OCI-LY3 (cell line): ENCODE results near the gene OR11H7.
"Not testable (repeated sequence)": the region's sequence is repeated elsewhere in the genome, so short reads cannot be mapped to it uniquely, and the experiment has no call there.

ENCODE experiments used
- H2AFZ ChIP-seq: fragments of 200-600, 300-600 bp; shearing (Covaris generic); 2 replicates; pipeline ENCODE4 v1.6.0; 2014; ENCODE audit warnings: antibody characterized with exemption, low read depth, low read length
- H3K27ac ChIP-seq: fragments of 200-600, 300-600 bp; sonication (generic); 2 replicates; pipeline ENCODE4 v1.5.1; 2014; ENCODE audit warnings: mild to moderate bottlenecking, low read length, moderate library complexity, mixed read lengths
- H3K27me3 ChIP-seq: fragments of 200-600, 300-600 bp; sonication (generic); 2 replicates; pipeline ENCODE4 v1.6.1; 2014; ENCODE audit warnings: low read depth, low read length, mixed read lengths
- H3K36me3 ChIP-seq: fragments of 200-600, 300-600 bp; sonication (generic); replicated peaks from 2 replicates; pipeline ENCODE3; 2014; ENCODE audit warnings: low read depth, low read length, mixed read lengths
- H3K4me1 ChIP-seq: fragments of 300-600, 200-600 bp; sonication (generic); 2 replicates; pipeline ENCODE4 v1.6.1; 2014; ENCODE audit warnings: low read length, mixed read lengths
- H3K4me2 ChIP-seq: fragments of 200-600, 300-600 bp; sonication (generic); 2 replicates; pipeline ENCODE4 v1.6.1; 2014; ENCODE audit warnings: low read length, mixed read lengths
- H3K4me3 ChIP-seq: fragments of 300-600, 200-600 bp; sonication (generic); 2 replicates; pipeline ENCODE4 v1.5.1; 2014; ENCODE audit warnings: antibody characterized with exemption, mild to moderate bottlenecking, low read length, moderate library complexity
- H3K79me2 ChIP-seq: fragments of 300-600, 200-600 bp; shearing (Covaris generic); 2 replicates; pipeline ENCODE4 v1.6.1; 2014; ENCODE audit warnings: mild to moderate bottlenecking, low read length, mixed read lengths
- H3K9ac ChIP-seq: fragments of 300-600, 200-600 bp; shearing (Covaris generic); 2 replicates; pipeline ENCODE4 v1.6.0; 2014; ENCODE audit warnings: mild to moderate bottlenecking, low read length, moderate library complexity
- H3K9me3 ChIP-seq: fragments of 200-600, 300-600 bp; shearing (Covaris generic); 2 replicates; pipeline ENCODE4 v1.6.1; 2014; ENCODE audit warnings: low read length, mixed read lengths; ENCODE audit not compliant: insufficient read depth
- H4K20me1 ChIP-seq: fragments of 200-600, 300-600 bp; sonication (generic); 2 replicates; pipeline ENCODE4 v1.6.1; 2016; ENCODE audit warnings: low read length, mixed read lengths; ENCODE audit not compliant: insufficient read depth
- EZH2phosphoT487 ChIP-seq: fragments of 200-600 bp; shearing (Covaris generic); IDR thresholded peaks from 2 replicates; pipeline ENCODE4 v1.6.1; 2018; ENCODE audit warnings: antibody characterized with exemption, mixed run types, low read depth
- TF ChIP-seq, protein P1 (sequence below): fragments of 200-600, 300-600 bp; sonication (generic); IDR thresholded peaks from 2 replicates; pipeline ENCODE4 v1.5.1; 2014; ENCODE audit warnings: antibody characterized with exemption, low read length, low read depth

OR11H7 gene

DNA sequence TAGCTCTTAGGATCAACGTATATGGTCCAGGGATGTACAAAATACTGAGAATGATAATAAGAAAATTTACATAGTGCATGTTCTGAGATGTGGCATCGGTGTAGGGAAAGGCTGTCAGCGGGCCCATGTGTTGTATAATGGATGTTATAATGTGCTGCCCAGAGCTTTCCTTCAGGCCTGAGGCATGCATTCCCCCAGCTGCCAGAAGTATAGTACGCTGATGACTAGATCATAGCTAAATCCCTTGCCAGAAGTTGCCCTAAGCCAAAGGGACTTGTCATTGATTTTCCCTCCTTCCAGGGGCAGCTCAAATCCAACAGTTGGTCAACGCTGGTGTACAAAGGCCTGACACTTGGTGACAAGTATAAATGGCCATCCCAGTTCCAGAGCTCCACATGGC is 44.6 kb upstream of the OR11H7 start:
- no peak overlapping the region for H3K4me2 ChIP-seq
- H3K36me3 ChIP-seq, result no peaks in the 10 kb centered on the region
- TF ChIP-seq EZH2phosphoT487, result no peak
- TF ChIP-seq, protein P1, sequence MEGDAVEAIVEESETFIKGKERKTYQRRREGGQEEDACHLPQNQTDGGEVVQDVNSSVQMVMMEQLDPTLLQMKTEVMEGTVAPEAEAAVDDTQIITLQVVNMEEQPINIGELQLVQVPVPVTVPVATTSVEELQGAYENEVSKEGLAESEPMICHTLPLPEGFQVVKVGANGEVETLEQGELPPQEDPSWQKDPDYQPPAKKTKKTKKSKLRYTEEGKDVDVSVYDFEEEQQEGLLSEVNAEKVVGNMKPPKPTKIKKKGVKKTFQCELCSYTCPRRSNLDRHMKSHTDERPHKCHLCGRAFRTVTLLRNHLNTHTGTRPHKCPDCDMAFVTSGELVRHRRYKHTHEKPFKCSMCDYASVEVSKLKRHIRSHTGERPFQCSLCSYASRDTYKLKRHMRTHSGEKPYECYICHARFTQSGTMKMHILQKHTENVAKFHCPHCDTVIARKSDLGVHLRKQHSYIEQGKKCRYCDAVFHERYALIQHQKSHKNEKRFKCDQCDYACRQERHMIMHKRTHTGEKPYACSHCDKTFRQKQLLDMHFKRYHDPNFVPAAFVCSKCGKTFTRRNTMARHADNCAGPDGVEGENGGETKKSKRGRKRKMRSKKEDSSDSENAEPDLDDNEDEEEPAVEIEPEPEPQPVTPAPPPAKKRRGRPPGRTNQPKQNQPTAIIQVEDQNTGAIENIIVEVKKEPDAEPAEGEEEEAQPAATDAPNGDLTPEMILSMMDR, result no peak
- H3K9ac ChIP-seq, result no peak overlapping the region
- H4K20me1 ChIP-seq, result no peaks in the 10 kb centered on the region
- no peaks in the 10 kb centered on the region for H3K27me3 ChIP-seq
- H3K4me3 ChIP-seq, result no peak overlapping the region
- H3K4me1 ChIP-seq, result peaks cover 28% of the 10 kb centered on the region
- no peak overlapping the region for H3K27ac ChIP-seq
- no peaks in the 10 kb centered on the region for H3K9me3 ChIP-seq
- no peak overlapping the region for H2AFZ ChIP-seq
- no peaks in the 10 kb centered on the region for H3K79me2 ChIP-seq

DNA sequence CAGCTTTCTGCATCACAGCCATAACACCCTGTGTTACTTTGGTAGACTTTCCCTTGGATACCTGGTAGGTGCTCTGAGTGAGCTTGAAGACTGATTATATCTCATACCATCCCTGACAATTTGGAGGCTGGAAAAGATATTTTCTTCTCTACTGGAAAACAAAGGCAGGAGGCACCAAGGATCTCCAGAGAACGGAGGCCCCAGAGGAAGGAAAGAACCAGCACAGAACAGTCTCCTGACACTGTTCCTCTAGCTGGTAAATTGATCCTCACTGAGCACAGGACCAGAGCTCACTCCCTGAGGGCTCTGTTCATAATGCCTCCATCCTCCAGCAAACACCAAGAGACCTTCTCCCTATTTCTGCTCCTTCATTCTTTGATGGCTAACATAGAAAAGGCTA is 38.2 kb upstream of the OR11H7 start, which contains the start of gene OR11G2:
Gene OR11G2 (plus strand): TSS at position 301 of the 400 bp plus-strand sequence. CDS start 6,542 bp downstream, outside the sequence.
- Histone ChIP-seq H3K4me3 (no peak within 1 kb of the TSS), H2AFZ (no peak within 1 kb of the TSS), H3K27me3 (peaks cover 16% of the 10 kb centered on the region), H3K4me2 (no peak within 1 kb of the TSS), H3K36me3 (no peaks in the 10 kb centered on the region), H3K9ac (no peak within 1 kb of the TSS), H3K9me3 (no peaks in the 10 kb centered on the region), H3K27ac (no peak within 1 kb of the TSS), H4K20me1 (no peaks in the 10 kb centered on the region), H3K4me1 (peaks cover 13% of the 10 kb centered on the region), H3K79me2 (no peaks in the 10 kb centered on the region)
- TF ChIP-seq EZH2phosphoT487, result no peak
- TF ChIP-seq, protein P1, result no peak

DNA sequence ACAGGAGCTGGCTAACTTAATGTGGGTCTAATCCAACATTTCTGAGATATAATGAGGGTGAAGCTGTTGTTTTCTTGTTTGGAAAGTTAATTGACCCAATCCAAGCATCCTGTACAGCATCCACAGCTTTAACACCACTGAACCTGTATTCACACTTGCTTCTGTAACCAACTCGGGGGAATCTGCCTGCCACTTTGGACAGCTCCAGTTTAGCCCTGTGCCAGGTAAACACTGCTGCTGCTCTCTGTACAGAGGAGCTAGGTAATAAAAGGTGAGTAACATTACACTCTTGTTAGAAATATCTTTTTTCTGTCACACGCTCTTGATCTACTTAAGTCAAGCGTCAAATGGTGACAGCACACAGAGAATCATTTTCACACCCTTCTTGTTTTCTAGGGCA is 37.4 kb upstream of the OR11H7 start:
- H3K27ac ChIP-seq, result no peak overlapping the region
- no peaks in the 10 kb centered on the region for H3K79me2 ChIP-seq
- H3K4me1 ChIP-seq, result peaks cover 5% of the 10 kb centered on the region
- H3K4me2 ChIP-seq, result no peak overlapping the region
- peaks cover 18% of the 10 kb centered on the region for H3K27me3 ChIP-seq
- H3K4me3 ChIP-seq, result no peak overlapping the region
- no peaks in the 10 kb centered on the region for H3K36me3 ChIP-seq
- no peaks in the 10 kb centered on the region for H4K20me1 ChIP-seq
- TF ChIP-seq, protein P1, result no peak
- no peak for TF ChIP-seq EZH2phosphoT487
- no peak overlapping the region for H2AFZ ChIP-seq
- H3K9me3 ChIP-seq, result no peaks in the 10 kb centered on the region
- H3K9ac ChIP-seq, result no peak overlapping the region

DNA sequence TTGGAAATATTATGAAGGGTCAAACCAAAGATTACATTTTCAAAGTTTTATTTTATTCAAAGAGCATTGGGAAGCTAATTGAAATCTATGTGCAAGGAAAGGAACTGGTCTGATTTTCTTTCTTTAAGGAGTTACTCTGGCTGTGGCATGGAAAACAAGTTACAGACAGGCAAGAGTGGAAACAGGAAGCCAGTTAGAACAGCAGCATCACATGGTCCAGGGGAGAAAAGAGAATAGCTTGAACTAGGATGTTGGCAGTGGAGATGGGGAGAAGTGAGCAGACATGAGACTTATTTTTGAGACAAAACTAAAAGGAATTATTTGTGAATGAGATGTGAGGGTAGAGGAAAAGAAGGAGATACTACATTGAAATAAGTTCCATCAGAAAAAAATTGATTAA is 34.7 kb upstream of the OR11H7 start:
- Histone ChIP-seq H3K4me2 (no peak overlapping the region), H3K9ac (no peak overlapping the region), H3K9me3 (no peaks in the 10 kb centered on the region), H3K27ac (no peak overlapping the region), H3K4me1 (no peaks in the 10 kb centered on the region), H3K79me2 (no peaks in the 10 kb centered on the region), H4K20me1 (no peaks in the 10 kb centered on the region), H2AFZ (no peak overlapping the region), H3K36me3 (no peaks in the 10 kb centered on the region), H3K4me3 (no peak overlapping the region), H3K27me3 (peaks cover 18% of the 10 kb centered on the region)
- TF ChIP-seq, protein P1, result no peak
- TF ChIP-seq EZH2phosphoT487, result no peak

DNA sequence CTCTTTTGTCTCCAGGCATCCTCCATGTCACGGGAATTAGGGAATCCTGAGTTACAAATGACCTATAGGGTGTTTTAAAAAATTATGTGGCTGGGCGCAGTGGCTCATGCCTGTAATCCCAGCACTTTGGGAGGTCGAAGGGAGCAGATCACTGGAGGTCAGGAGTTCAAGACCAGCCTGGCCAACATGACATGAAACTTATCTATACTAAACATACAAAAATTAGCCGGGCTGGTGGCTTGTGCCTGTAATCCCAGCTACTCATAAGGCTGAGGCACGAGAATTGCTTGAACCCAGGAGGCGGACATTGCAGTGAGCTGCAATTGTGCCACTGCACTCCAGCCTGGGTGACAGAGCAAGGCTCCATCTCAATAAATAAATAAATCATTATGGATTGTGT is 33.6 kb upstream of the OR11H7 start:
- not testable (repeated sequence) for H2AFZ ChIP-seq, H3K4me2 ChIP-seq, H3K4me1 ChIP-seq, H3K9me3 ChIP-seq, H3K4me3 ChIP-seq, H3K9ac ChIP-seq, H3K79me2 ChIP-seq, H3K36me3 ChIP-seq, H3K27ac ChIP-seq, H4K20me1 ChIP-seq
- H3K27me3 ChIP-seq, result peaks cover 23% of the 10 kb centered on the region
